ENCODE data around the gene ADH7.
"Not testable (repeated sequence)": the region's sequence is repeated elsewhere in the genome, so short reads cannot be mapped to it uniquely, and the experiment has no call there.

ADH7 gene

DNA sequence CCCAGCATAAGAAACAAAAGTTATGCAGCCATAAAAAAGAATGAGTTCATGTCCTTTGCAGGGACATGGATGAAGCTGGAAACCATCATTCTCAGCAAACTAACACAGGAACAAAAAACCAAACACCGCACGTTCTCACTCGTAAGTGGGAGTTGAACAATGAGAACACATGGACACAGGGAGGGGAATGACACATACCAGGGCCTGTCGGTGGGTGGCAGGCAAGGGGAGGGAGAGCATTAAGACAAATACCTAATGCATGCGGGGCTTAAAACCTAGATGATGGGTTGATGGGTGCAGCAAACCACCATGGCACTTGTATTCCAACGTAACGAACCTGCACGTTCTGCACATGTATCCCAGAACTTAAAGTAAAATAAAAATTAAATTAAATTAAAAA, 19.4 kb downstream of the ADH7 start:
- DNase-seq (ENCODE audit: low spot score), result not testable (repeated sequence)

GRCh38 chr4:99414902-99415301, 20.2 kb downstream of the ADH7 start:
- not testable (repeated sequence) for DNase-seq (ENCODE audit: low spot score)

DNA sequence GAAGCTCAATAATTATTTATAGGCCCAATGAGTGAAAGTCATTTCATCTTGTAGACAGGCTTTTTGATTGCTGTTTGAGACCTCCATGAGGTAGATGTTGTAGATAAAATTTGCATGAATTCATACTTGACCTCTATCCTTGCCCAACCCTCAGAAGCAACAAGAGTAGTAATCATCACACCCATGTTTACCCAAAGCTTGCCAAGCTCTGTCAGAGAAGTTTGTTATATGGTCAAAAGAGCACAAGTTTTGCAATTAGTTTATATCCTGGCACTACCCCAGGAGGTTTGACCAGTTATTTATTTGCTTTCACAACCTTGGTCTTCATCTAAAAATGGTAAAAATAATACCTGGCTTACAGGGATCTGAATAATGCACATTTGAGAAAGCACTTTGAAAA, 20.7 kb downstream of the ADH7 start:
- no peak for DNase-seq (ENCODE audit: low spot score)

- DNase-seq (ENCODE audit: low spot score), result no peak
Measured at GRCh38 chr4:99413140-99413539, 22.0 kb downstream of the ADH7 start.

- no peak for DNase-seq (ENCODE audit: low spot score)
Measured at GRCh38 chr4:99411041-99411440, 24.1 kb downstream of the ADH7 start.

GRCh38 chr4:99410075-99410474, 25.1 kb downstream of the ADH7 start:
- DNase-seq (ENCODE audit: low spot score), result no peak

- no peak for DNase-seq (ENCODE audit: low spot score)
Measured at GRCh38 chr4:99408346-99408745, 26.8 kb downstream of the ADH7 start.

DNA sequence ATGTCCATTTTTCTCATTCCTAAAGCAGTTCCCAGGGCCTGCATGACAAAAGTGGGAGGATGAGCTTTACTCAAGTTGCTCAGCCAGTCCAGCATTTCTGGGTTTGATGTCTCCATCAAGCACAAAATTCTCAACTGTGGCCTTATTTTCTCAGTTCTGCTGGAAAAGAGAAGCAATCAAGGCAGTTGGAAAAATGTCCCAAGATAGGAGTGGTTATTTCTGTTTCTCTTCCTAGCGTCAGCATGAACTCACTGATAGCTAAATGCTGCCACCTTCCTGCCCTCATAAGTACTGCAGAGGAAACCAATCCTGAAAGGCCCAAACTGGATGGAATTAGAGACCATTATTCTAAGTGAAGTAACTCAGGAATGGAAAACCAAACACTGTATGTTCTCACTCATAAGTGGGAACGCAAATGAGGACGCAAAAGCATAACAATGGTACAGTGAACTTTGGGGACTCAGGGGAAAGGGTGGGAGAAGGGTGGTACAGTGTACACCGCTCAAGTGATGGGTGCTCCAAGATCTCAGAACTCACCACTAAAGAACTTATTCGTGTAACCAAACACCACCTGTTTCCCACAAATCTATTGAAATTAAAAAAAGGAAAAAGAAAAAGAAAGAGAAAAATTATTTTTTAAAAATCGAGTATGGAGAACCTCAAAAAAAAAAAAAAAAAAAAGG, 29.6 kb downstream of the ADH7 start:
- DNase-seq (ENCODE audit: low spot score), result peak; percentile 55

DNA sequence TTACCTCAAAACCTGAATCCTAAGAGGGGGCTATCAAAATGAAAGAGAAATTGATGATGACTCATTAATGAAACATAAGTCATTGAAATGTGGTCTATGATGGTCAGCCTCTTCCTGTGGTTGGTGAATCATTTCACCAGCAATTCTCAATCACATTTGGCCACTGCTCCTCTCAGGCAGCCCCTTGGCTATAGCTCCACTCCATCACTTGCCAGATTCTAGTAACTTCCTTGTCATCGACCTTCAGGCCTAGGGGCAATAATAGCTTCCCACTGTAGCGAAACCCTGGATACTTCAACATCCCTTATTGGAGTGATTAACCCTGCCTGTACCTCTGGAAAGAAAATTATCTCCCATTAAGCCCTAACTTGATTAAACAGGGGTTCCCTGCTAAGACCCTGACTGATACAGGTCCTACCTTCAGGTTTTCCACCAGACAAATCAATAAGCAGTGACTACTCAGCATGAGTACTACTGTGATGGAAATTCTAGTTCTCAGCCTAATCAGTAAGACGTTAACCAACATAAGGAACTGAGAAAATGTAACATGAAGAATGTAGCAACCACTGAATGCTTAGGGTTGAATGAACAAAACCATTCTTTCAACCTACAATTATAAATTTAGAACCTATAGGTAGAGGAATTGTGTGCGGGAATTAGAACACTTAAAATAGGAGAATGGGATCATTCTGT, 30.4 kb downstream of the ADH7 start:
- DNase-seq (ENCODE audit: low spot score), result no peak

- no peak for DNase-seq (ENCODE audit: low spot score)
Measured at GRCh38 chr4:99403380-99404184, 31.6 kb downstream of the ADH7 start.

- DNase-seq (ENCODE audit: low spot score), result no peak
Measured at GRCh38 chr4:99402765-99403164, 32.4 kb downstream of the ADH7 start.

DNA sequence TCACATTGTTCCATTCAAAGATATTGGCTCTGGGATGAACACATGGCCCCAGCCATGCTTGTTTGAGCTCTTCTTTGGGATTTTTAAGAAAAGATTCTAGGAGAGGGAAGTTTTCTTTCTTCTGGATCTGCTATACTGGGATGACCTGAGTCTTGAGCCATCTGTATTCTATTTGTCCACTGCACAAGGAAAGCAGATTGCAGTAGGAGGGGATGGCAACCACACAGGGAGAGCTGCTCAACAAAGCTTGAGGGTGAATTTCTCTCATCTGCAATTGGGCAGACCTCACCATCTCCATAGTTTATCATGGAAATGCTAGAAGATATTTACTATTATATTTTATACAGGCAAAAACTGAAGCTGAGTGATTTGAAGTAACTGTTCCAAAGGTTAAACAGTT, 34.3 kb downstream of the ADH7 start:
- no peak for DNase-seq (ENCODE audit: low spot score)

DNA sequence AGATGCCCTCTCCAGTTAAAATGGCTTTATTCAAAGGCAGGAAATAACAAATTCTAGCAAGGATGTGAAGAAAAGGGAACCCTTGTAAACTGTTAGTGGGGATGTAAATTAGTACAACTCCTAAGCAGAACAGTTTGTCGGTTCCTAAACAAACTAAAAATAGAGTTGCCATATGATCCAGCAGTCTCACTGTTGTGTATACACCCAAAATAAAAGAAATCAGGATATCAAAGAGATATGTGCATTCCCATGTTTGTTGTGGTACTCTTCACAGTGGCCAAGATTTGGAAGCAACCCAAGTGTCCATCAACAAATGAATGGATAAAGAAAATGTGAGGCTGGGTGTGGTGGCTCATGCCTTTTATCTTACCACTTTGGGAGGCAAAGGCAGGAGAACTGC, 36.1 kb downstream of the ADH7 start:
- no peak for DNase-seq (ENCODE audit: low spot score)

DNA sequence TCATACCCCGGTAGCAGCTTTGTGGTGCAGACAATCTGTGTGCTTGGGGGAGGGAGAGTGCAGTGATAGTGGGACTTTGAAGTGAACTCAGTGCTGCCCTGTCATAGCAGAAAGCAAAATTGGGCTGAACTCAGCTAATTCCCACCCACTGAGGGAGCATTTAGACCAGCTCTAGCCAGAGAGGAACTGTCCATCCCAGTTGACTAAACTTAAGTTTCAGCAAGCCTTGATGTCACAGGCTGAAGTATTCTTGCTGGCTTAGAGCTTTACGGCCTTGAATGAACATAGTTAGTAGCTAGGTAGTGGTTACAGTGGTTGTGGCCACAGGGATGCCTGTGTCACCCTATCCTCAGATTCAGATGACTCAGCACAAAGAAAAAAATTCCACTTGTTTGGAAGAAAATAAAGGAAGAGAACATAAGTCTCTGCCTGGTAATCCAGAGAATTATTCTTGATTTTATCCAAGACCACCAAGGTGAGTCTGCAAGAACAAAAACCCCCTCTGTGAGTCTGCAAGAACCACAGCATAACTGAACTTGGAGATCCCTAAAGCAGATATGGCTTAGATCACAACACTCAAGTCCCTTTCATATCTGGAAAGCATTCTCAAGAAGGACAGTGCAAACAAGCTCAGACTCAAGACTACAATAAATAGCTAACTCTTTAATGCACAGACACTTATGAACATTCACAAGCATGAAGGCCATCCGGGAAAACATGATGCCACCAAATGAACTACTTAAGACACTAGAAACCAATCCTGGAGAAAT, 39.4 kb downstream of the ADH7 start:
- DNase-seq (ENCODE audit: low spot score), result no peak

- no peak for DNase-seq (ENCODE audit: low spot score)
Measured at GRCh38 chr4:99394896-99395295, 40.2 kb downstream of the ADH7 start.

- no peak for DNase-seq (ENCODE audit: low spot score)
Measured at GRCh38 chr4:99390055-99390454, 45.1 kb downstream of the ADH7 start.

GRCh38 chr4:99389606-99390005, 45.5 kb downstream of the ADH7 start:
- no peak for DNase-seq (ENCODE audit: low spot score)

DNA sequence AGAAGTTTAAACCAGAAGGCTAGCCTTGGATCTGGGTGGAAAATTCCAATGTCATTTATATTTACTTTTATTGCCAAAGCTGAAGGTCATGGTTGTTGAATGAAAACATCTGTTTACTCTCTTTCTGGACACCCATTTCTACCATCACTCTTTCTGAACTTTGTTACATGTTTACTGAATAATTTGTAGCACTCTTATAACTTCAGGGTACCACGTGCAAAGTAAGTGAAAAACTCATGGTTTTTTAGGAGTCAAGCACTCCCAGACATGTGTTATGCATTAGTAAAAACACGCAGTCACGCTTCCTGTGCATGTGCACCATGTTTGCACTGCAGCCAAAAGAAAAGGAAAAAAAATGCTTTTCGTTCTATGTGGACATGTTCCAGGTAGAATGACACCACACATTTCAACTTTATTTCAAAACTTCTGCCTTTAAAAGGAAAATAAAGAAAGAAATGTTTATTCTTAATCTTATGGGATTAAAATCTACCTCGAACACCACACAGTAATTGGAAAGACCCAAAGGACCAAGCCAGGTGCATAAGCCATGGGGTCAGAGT, 51.2 kb downstream of the ADH7 start:
- DNase-seq (ENCODE audit: low spot score), result no peak

DNA sequence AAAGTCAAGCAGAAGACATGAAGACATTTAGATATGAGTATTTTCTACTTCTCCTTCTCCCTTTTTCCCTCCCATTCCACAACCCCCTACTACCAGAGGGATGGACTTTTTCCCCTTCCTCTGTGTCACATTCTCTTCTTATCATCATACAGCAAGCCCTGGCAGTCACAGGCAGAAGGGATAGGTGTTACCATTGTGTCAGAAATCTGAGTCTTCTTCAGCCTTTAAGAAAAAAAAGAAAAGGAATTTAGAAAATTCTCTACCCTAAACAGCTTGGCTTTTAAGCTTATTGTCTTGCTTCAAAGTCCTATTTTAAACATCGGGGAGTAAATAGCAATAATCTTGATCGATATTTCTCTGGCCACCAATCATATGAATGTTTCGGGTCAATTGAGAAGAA, 51.7 kb downstream of the ADH7 start:
- DNase-seq (ENCODE audit: low spot score), result no peak

DNA sequence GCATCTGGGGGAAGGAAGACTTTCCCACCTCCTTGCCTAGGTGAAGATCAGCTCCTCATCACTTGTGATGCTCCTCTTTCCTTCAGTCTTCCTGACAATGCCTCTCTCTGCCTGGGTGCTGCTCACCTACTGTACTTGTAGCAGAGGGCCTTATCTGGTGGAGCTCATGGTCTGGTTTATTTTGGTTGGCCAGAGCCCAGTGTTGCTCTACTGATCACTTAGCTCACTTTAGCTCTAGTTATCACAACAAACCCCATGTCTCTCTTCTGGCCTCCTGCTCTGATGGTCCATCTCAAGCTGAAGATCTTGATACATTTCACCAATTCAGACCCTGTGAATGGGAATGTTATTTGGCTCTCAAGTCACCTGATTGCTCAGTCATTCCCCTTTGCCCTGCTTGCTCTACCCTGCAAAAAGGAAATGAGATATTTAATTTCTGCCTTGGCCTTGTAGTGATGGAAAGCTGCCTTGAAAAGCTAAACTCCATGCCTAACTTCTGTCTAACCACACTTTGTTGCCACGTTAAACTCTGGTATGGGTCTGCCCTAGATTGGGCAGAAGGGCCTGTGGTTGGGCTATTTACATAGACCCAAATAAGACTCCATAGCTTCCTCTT, 52.3 kb downstream of the ADH7 start:
- DNase-seq (ENCODE audit: low spot score), result no peak

GRCh38 chr4:99381588-99382175, 53.5 kb downstream of the ADH7 start:
- no peak for DNase-seq (ENCODE audit: low spot score)

All from putamen (tissue), 1 donor.